Measurements from ENCODE around the gene PAX6.

PAX6 gene

DNA sequence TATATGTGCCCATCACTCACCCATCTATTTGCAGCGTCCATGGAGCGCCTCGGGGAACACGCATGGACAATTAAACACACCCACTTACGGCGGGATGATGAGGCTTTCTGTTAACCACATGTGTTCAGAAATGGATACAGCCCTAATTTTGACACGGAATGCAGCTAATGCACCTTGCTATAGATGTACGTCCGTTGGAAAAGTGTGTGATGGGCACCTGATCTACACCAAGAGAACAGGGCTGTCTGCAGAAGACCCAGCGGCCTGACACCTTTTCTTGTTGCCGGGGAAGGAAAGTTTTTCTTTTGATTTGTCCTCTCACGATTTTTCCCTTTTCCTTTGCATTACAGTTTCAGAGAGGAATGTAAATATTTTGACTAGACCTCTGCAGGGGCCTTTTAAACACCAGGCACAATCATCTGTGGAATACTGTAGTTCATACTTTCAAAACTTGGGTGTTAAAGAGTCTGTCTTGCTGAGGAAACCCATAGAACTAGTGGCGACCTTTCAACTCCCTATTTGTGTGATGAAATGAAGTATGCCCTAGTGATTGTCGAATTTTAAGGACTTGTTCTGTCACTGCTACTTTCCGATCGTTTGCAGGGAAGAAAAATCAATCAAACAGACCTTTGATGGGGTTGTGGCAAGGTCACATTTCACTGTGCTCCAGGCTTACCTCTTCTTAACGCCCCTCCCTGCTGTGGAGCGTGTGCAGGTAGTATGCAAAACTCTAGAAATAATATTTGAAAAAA is 16.5 kb upstream of the PAX6 start:
- H3K4me1 ChIP-seq (ENCODE audit: control insufficient read depth, insufficient read depth, low read length), result no peaks in the 10 kb centered on the region
- peak; percentile 15 for DNase-seq (ENCODE audit: low read depth)
- H3K4me3 ChIP-seq (ENCODE audit: low read length), result no peak overlapping the region
- H3K9me3 ChIP-seq (ENCODE audit: control insufficient read depth, low read length), result peaks cover 6% of the 10 kb centered on the region
- H3K9ac ChIP-seq (ENCODE audit: low read length), result no peak overlapping the region
- no peaks in the 10 kb centered on the region for H3K36me3 ChIP-seq (ENCODE audit: control insufficient read depth, insufficient read depth, low read length, severe bottlenecking)
- H3K27me3 ChIP-seq (replicated peaks; ENCODE audit: control insufficient read depth, insufficient read depth, low read length), result peaks cover 74% of the 10 kb centered on the region

DNA sequence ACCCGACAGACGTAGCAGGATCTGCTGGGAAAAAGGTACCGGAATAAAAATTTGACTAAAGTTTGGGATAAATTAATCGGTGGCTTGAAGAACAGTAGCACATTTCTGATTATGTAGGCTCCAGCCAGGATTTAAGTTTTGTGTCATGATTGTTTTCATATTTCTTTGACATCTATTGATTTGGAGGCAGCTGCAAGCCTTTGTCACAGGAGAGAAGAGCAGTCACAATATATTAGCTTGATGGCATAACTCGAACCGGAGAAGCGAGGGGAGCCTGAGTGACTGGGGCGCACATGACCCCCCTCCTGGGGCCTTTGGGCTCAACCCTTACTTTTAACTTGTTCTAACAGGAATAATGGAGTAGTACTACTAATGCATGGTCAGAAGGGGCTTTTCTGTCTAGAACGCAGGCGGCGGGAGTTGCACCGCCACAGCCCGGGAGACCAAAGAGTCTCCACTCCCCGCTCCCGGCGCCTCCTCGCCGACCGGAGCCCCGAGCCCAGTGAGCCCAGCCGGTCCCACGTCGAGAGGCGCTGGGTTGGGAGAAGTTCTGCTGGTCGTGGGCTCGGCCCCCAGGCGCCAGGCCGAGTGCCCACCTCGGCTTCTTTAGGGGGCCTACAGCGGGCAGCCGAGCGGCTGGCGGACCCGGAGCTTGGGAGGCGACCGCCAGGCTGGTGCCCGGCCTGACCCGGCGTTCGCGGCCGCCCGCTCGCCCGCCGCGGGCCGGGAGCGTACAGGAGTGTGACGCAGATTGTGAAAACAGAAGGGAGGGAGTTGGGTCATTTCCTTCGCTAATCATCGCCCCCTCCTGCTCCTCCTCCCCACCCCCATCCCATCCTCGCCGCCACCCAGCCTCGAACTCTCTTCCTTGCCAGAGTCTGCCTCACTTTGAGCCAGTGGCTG is 15.7 kb upstream of the PAX6 start:
- no peaks in the 10 kb centered on the region for H3K4me1 ChIP-seq (ENCODE audit: control insufficient read depth, insufficient read depth, low read length)
- no peak overlapping the region for H3K4me3 ChIP-seq (ENCODE audit: low read length)
- no peaks in the 10 kb centered on the region for H3K36me3 ChIP-seq (ENCODE audit: control insufficient read depth, insufficient read depth, low read length, severe bottlenecking)
- no peak for DNase-seq (ENCODE audit: low read depth)
- H3K9me3 ChIP-seq (ENCODE audit: control insufficient read depth, low read length), result no peaks in the 10 kb centered on the region
- H3K27me3 ChIP-seq (replicated peaks; ENCODE audit: control insufficient read depth, insufficient read depth, low read length), result peaks cover 75% of the 10 kb centered on the region
- H3K9ac ChIP-seq (ENCODE audit: low read length), result no peak overlapping the region

DNA sequence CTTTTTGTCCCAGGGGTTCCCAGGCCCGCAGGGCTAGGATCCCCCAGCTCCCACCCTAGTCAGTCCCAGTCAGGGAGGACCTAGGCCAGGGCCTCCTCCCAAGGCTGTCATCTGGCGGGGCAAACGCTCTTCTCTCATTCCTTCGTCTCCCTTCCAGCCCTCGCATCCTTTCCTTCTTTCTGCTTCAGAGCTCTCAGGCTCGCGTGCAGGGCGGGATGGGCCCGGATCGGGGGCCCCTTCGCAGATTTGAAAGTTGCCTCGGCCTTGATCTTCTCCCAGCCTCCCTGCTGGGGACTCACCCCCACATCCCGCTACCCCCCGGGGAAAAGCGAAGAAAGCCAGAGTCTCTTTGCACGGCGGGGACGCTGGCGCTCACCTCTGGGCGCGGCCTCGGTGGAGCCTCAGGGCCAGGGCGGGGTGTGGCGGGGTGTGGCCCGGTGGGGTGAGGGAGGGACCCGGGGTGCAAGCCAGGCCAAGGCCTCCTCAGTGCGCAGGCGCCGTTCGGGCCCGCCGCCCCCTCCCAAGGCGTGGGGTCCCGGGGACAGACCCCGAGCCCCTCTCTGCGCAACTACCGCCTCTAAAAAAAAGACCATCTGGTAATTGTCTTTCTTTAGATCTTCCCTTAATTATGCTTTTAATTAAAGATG is 14.8 kb upstream of the PAX6 start:
- peaks cover 84% of the 10 kb centered on the region for H3K27me3 ChIP-seq (replicated peaks; ENCODE audit: control insufficient read depth, insufficient read depth, low read length)
- no peak for DNase-seq (ENCODE audit: low read depth)
- no peak overlapping the region for H3K9ac ChIP-seq (ENCODE audit: low read length)
- H3K4me3 ChIP-seq (ENCODE audit: low read length), result no peak overlapping the region
- no peaks in the 10 kb centered on the region for H3K9me3 ChIP-seq (ENCODE audit: control insufficient read depth, low read length)
- no peaks in the 10 kb centered on the region for H3K36me3 ChIP-seq (ENCODE audit: control insufficient read depth, insufficient read depth, low read length, severe bottlenecking)
- H3K4me1 ChIP-seq (ENCODE audit: control insufficient read depth, insufficient read depth, low read length), result no peaks in the 10 kb centered on the region

DNA sequence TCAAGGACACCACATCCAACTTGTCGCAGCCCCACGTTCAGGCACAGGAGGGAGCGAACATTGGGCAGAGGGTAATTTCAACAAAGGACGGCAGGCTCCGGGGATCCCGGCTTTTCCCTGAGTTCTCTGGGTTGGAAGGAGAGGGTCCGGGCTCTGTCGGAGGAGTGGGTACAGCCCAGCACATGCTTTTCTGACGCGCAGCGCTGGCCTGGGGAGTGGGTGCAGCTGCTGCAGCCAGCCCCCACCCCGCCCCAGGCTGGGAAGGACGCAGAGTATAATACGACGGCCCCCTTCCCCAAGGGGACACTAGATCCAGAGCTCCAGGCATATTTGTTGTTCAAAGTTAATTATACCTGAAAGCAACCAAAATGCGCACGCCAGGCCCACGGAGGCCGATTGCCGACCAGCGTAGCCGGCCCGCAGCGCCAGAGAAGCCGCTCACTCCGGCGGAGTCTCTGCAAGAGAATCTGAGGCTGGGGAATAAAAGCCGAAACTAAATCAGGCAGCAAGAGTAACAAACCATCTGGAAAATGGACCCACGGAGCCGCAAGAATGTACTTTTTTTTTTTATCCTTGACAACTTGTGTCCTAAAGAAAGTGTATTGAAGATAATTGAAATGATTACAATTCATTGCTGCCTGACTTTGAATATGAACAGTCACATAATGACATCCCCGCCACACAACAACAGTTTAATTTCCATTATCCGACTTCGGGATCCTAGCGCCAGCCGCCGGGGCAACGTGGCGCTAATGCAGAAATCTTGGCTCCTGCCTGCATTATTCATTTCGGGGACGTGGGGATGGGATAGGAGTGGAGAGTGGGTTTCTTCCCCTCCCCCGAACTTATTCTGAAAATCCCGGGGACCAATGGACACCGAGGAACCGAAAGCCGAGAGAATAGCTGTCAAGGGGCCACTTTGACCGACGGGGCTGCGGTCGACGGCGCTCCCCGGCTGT is 14.0 kb upstream of the PAX6 start:
- no peak for DNase-seq (ENCODE audit: low read depth)
- H3K4me1 ChIP-seq (ENCODE audit: control insufficient read depth, insufficient read depth, low read length), result no peaks in the 10 kb centered on the region
- no peaks in the 10 kb centered on the region for H3K9me3 ChIP-seq (ENCODE audit: control insufficient read depth, low read length)
- no peaks in the 10 kb centered on the region for H3K36me3 ChIP-seq (ENCODE audit: control insufficient read depth, insufficient read depth, low read length, severe bottlenecking)
- no peak overlapping the region for H3K9ac ChIP-seq (ENCODE audit: low read length)
- no peak overlapping the region for H3K4me3 ChIP-seq (ENCODE audit: low read length)
- H3K27me3 ChIP-seq (replicated peaks; ENCODE audit: control insufficient read depth, insufficient read depth, low read length), result peaks cover 88% of the 10 kb centered on the region

DNA sequence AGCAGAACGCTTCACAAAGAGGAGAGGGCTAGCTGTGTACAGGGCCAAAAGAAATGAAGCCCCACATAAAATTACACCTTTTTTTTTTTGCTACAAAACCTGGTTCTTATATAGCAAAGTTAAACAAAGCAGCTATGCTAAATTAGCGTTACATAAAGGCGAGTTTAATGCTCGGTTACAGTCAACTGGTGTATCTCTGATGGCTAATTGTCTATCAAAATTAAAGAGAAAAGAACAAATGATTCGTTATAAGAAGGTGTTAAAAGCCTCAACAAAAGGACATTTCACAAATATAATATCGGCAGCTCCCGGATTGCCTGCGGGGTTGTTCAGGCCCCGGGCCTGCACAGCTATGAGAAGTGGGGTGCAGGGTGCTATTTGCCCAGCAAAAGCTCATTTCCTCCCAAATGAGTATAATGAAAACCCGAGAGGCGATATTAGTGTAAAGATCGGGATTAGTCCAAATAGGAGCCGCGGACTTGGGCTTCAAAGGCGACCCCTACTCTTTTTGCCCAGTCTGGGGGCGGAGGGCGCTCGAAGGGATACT is 13.3 kb upstream of the PAX6 start:
- Histone ChIP-seq H3K9ac (ENCODE audit: low read length) (no peak overlapping the region), H3K4me1 (ENCODE audit: control insufficient read depth, insufficient read depth, low read length) (no peaks in the 10 kb centered on the region), H3K36me3 (ENCODE audit: control insufficient read depth, insufficient read depth, low read length, severe bottlenecking) (no peaks in the 10 kb centered on the region), H3K9me3 (ENCODE audit: control insufficient read depth, low read length) (no peaks in the 10 kb centered on the region), H3K27me3 (replicated peaks; ENCODE audit: control insufficient read depth, insufficient read depth, low read length) (peaks cover 90% of the 10 kb centered on the region), H3K4me3 (ENCODE audit: low read length) (no peak overlapping the region)
- no peak for DNase-seq (ENCODE audit: low read depth)

DNA sequence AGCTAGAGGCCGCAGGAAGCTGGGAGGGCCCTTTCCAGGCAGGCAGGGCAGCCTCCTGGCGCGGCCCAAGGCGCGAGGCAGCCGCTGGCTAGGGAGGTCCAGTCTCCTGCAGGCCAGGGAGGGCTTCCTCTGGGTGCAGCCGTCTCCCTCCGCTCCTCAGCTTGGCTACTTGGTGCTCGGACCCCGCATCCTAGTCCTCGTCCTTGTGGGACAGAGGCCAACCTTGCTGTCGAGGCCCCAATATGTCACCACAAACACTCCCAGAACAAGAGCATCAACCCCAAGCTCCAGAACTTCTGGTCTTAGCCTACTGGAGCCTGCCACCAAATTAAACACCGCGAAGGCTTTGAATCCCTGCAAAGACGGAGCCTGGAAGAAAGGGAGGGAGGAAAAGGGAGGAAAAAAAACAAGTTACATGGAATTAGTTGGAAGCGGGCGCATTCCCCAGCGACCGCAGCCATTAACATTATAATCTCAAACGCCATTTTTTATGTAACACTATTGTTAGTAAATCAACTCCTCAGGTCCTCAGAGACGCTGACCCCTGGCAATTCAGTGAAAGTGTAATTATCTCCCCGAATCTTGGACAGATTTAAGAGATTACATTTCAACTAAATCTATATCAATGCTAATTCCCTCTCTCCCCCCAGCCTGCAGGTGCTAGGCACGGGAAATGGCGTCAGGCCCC is 12.7 kb upstream of the PAX6 start:
- H3K9ac ChIP-seq (ENCODE audit: low read length), result no peak overlapping the region
- no peaks in the 10 kb centered on the region for H3K36me3 ChIP-seq (ENCODE audit: control insufficient read depth, insufficient read depth, low read length, severe bottlenecking)
- no peak overlapping the region for H3K4me3 ChIP-seq (ENCODE audit: low read length)
- no peaks in the 10 kb centered on the region for H3K9me3 ChIP-seq (ENCODE audit: control insufficient read depth, low read length)
- DNase-seq (ENCODE audit: low read depth), result no peak
- H3K27me3 ChIP-seq (replicated peaks; ENCODE audit: control insufficient read depth, insufficient read depth, low read length), result peaks cover 94% of the 10 kb centered on the region
- H3K4me1 ChIP-seq (ENCODE audit: control insufficient read depth, insufficient read depth, low read length), result no peaks in the 10 kb centered on the region

DNA sequence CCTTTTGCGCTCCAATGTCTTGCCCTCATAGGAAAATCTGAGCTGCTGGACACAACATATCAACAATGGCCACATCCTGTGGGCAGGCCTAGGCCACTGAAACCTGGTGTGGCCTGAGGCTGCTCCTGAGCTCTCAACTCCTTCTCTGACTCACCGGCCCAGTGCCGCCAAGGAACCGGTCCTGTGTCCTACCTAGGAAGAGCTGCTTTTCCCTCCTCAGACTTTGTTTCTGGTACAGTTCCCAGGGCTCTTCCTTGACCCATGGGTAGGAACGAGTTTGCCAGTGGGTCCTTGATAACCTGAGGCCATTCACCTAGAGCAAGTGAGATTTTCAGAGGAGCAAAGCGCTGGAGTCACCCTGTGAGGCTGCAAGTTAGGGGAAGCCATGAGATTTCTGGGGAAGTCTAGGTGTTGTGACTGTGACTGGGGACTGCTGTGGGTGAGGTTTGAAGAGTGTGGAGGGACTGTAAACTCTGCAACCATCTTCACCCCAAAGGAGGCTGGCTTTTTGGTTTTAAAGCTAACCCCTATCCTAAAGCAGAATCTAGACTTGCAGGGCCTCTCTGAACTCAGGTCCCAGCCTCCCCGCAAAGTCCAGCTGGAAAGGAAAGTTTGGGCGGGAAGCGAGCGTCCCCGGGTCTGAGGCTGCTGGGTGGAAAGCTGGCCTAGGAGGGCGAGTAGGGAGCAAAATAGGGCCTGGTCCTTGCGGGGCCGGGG is 12.0 kb upstream of the PAX6 start:
- H3K4me1 ChIP-seq (ENCODE audit: control insufficient read depth, insufficient read depth, low read length), result no peaks in the 10 kb centered on the region
- peaks cover 97% of the 10 kb centered on the region for H3K27me3 ChIP-seq (replicated peaks; ENCODE audit: control insufficient read depth, insufficient read depth, low read length)
- DNase-seq (ENCODE audit: low read depth), result no peak
- H3K9me3 ChIP-seq (ENCODE audit: control insufficient read depth, low read length), result no peaks in the 10 kb centered on the region
- H3K4me3 ChIP-seq (ENCODE audit: low read length), result no peak overlapping the region
- no peaks in the 10 kb centered on the region for H3K36me3 ChIP-seq (ENCODE audit: control insufficient read depth, insufficient read depth, low read length, severe bottlenecking)
- no peak overlapping the region for H3K9ac ChIP-seq (ENCODE audit: low read length)

DNA sequence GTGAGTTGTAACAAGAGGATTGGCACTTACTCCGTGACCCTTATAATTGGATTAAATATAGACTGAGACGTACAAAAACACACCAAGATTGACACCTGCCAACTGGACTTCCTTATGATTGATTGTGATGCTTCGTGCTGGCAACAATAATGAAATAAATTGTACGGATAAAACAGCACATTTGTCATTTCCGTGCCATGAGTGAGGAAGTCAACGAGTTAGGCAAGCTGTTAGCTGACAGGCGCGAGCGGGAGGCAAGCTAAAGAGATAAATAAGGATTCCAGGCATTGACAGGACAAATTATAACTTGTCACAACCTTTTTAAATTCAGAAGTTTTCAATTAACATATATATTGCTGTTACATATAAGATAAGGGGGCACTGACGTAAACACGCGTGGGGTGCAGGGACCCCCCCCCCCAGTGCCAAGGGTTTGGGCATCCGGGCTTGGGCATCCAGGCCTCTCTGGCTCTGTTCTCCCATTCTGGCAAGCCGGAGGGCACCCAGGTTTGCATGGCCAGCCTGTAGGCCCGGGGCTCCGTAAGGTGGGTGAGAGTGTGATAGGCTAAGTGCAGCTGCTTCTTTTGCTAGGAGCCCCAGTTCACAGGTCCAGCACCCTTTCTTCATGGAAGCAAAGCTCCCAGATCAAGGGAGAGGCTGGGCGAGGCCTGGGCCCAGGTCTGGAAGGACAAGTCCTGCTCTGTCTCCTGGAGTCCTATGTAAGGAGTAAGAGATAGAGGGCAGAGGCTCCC is 11.2 kb upstream of the PAX6 start:
- no peak for DNase-seq (ENCODE audit: low read depth)
- H3K36me3 ChIP-seq (ENCODE audit: control insufficient read depth, insufficient read depth, low read length, severe bottlenecking), result no peaks in the 10 kb centered on the region
- H3K4me1 ChIP-seq (ENCODE audit: control insufficient read depth, insufficient read depth, low read length), result no peaks in the 10 kb centered on the region
- peaks cover 97% of the 10 kb centered on the region for H3K27me3 ChIP-seq (replicated peaks; ENCODE audit: control insufficient read depth, insufficient read depth, low read length)
- H3K9ac ChIP-seq (ENCODE audit: low read length), result no peak overlapping the region
- H3K9me3 ChIP-seq (ENCODE audit: control insufficient read depth, low read length), result no peaks in the 10 kb centered on the region
- no peak overlapping the region for H3K4me3 ChIP-seq (ENCODE audit: low read length)

DNA sequence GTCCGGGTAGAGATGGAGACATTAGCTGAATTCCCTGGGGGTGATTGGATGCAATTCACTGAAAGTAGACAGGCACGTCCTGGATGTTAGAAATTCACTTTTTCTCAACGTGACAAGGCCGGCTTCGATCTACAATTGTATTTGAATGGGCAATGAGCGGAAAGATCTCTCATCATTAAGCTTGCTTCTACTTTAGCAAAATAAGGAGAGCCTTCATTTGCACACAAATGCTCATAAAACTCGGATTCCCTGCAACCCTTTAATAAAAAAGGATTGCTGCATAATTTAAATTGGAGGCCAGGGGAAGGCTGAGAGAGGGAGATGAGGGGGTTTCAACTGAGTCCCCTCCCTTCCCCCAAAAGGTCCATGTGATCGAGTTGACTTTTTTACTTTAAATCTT is 10.6 kb upstream of the PAX6 start:
- Histone ChIP-seq H3K4me1 (ENCODE audit: control insufficient read depth, insufficient read depth, low read length) (peaks cover 4% of the 10 kb centered on the region), H3K9me3 (ENCODE audit: control insufficient read depth, low read length) (no peaks in the 10 kb centered on the region), H3K4me3 (ENCODE audit: low read length) (no peak overlapping the region), H3K36me3 (ENCODE audit: control insufficient read depth, insufficient read depth, low read length, severe bottlenecking) (no peaks in the 10 kb centered on the region), H3K9ac (ENCODE audit: low read length) (no peak overlapping the region), H3K27me3 (replicated peaks; ENCODE audit: control insufficient read depth, insufficient read depth, low read length) (peaks cover 97% of the 10 kb centered on the region)
- DNase-seq (ENCODE audit: low read depth), result no peak

Measured in adipocyte (in vitro differentiated cells).